HEK293 (cell line): Measurements from ENCODE around the gene NCBP1.

Source experiments
- CTCF ChIA-PET: fragments of 350-600 bp; formaldehyde crosslinking; extraction: SDS; loops from one replicate; lab custom pipeline; 2021; ENCODE audit warnings: antibody characterized with exemption; lab: Yijun Ruan, JAX
- POLR2A ChIA-PET: fragments of 300-600 bp; formaldehyde crosslinking; extraction: SDS; loops from one replicate; lab custom pipeline; 2020; ENCODE audit warnings: antibody characterized with exemption, inconsistent platforms; lab: Yijun Ruan, JAX
- H3K27ac ChIP-seq: fragments of 200-500 bp; sonication (Bioruptor generic); 2 replicates; pipeline ENCODE4 v1.5.1; 2014; ENCODE audit warnings: low read depth, low read length, control low read depth, inconsistent platforms; ENCODE audit errors: extremely low read depth
- H3K36me3 ChIP-seq, 2 experiments: fragments of 200-500 bp in 1 of 2; sonication (Bioruptor generic) in 1 of 2; 1 replicate in 1 of 2; 2 replicates in 1 of 2; pipeline ENCODE4 v1.5.1; 2014 to 2017; ENCODE audit warnings: inconsistent platforms in 2 of 2, low read length in 2 of 2; ENCODE audit not compliant: control insufficient read depth in 2 of 2, insufficient read depth in 1 of 2
- H3K4me1 ChIP-seq: fragments of 200-500 bp; sonication (Bioruptor generic); 2 replicates; pipeline ENCODE4 v1.5.1; 2014; ENCODE audit warnings: mild to moderate bottlenecking, low read length, inconsistent platforms; ENCODE audit not compliant: control insufficient read depth, insufficient read depth
- H3K4me3 ChIP-seq: 2 replicates; pipeline ENCODE4 v1.5.1; 2011; ENCODE audit warnings: low read depth, mild to moderate bottlenecking, control low read depth, low read length, moderate library complexity
- H3K9me3 ChIP-seq: fragments of 200-500 bp; sonication (Bioruptor generic); 2 replicates; pipeline ENCODE4 v1.5.1; 2014; ENCODE audit warnings: low read depth, low read length, inconsistent platforms; ENCODE audit not compliant: control insufficient read depth, insufficient read depth
- PRDM6 ChIP-seq: fragments of 450-650 bp; formaldehyde crosslinking; IDR thresholded peaks from 2 replicates; pipeline ENCODE4 v1.5.1; 2017; ENCODE audit warnings: missing biosample characterization, missing genetic modification characterization
- ZBTB48 ChIP-seq: fragments of 450-650 bp; formaldehyde crosslinking; IDR thresholded peaks from 2 replicates; pipeline ENCODE4 v1.5.1; 2016; ENCODE audit warnings: missing biosample characterization, missing genetic modification characterization
- ZBTB6 ChIP-seq: fragments of 450-650 bp; formaldehyde crosslinking; IDR thresholded peaks from 2 replicates; pipeline ENCODE4 v1.5.1; 2017; ENCODE audit warnings: missing biosample characterization, missing genetic modification characterization
- ZFP37 ChIP-seq: fragments of 450-650 bp; formaldehyde crosslinking; IDR thresholded peaks from 2 replicates; pipeline ENCODE4 v1.5.1; 2016; ENCODE audit warnings: missing biosample characterization, missing genetic modification characterization
- ZIC2 ChIP-seq: fragments of 450-650 bp; formaldehyde crosslinking; IDR thresholded peaks from 2 replicates; pipeline ENCODE4 v1.5.1; 2016; ENCODE audit warnings: missing biosample characterization, missing genetic modification characterization
- ZNF174 ChIP-seq: fragments of 450-650 bp; formaldehyde crosslinking; IDR thresholded peaks from 2 replicates; pipeline ENCODE4 v1.5.0; 2017; ENCODE audit warnings: missing biosample characterization, mild to moderate bottlenecking, missing genetic modification characterization
- ZNF18 ChIP-seq: fragments of 450-650 bp; formaldehyde crosslinking; IDR thresholded peaks from 2 replicates; pipeline ENCODE4 v1.5.1; 2016; ENCODE audit warnings: missing biosample characterization, missing genetic modification characterization
- ZNF354C ChIP-seq: fragments of 450-650 bp; formaldehyde crosslinking; IDR thresholded peaks from 2 replicates; pipeline ENCODE4 v1.5.1; 2016; ENCODE audit warnings: missing biosample characterization, missing genetic modification characterization, low read depth, borderline replicate concordance
- ZNF639 ChIP-seq: fragments of 450-650 bp; formaldehyde crosslinking; IDR thresholded peaks from 2 replicates; pipeline ENCODE4 v1.5.1; 2016; ENCODE audit warnings: missing biosample characterization, missing genetic modification characterization
- ZNF660 ChIP-seq: fragments of 450-650 bp; IDR thresholded peaks from 2 replicates; pipeline ENCODE4 v1.5.1; 2018; ENCODE audit warnings: missing biosample characterization, mild to moderate bottlenecking, missing genetic modification characterization
- ZSCAN18 ChIP-seq: fragments of 450-650 bp; formaldehyde crosslinking; IDR thresholded peaks from 2 replicates; pipeline ENCODE4 v1.5.1; 2016; ENCODE audit warnings: missing biosample characterization, missing genetic modification characterization
- ZSCAN5A ChIP-seq: fragments of 450-650 bp; formaldehyde crosslinking; IDR thresholded peaks from 2 replicates; pipeline ENCODE4 v1.5.1; 2016; ENCODE audit warnings: missing biosample characterization, missing genetic modification characterization
- ZXDB ChIP-seq: fragments of 450-650 bp; formaldehyde crosslinking; IDR thresholded peaks from 2 replicates; pipeline ENCODE4 v1.5.1; 2016; ENCODE audit warnings: missing biosample characterization, missing genetic modification characterization

Gene NCBP1

GRCh38 chr9:97592126-97592525, 41.5 kb upstream of the NCBP1 start:
- TF ChIP-seq PRDM6 (tag by site-specific recombination), result peak; percentile 46
- TF ChIP-seq ZIC2 (tag by site-specific recombination), result peak; percentile 21; the same call in 1 of the 2 replicates
- no peak for TF ChIP-seq ZBTB6 (tag by site-specific recombination)
- no peak for TF ChIP-seq ZSCAN18 (tag by site-specific recombination)
- CTCF ChIA-PET, result interaction anchor here (0.6 to 4.8 kb wide), 4 partner anchors 12 to 124 kb away, joined by 3 to 38 read pairs (median 3); no protein-coding TSS in a partner anchor
- H3K27ac ChIP-seq, result no peak overlapping the region
- H3K36me3 ChIP-seq, result peaks cover 0 to 36% of the 10 kb centered on the region in 2 experiments; a peak in 1 of 3 replicates
- no peaks in the 10 kb centered on the region for H3K4me1 ChIP-seq
- no peak overlapping the region for H3K4me3 ChIP-seq
- POLR2A ChIA-PET, result no interaction called here
- no peaks in the 10 kb centered on the region for H3K9me3 ChIP-seq

- ChIA-PET POLR2A (no interaction called here), CTCF (interaction anchor here (0.7 to 4.8 kb wide), 2 partner anchors 125 to 208 kb away, joined by 3 to 38 read pairs; no protein-coding TSS in a partner anchor)
- Histone ChIP-seq H3K27ac (no peak overlapping the region), H3K36me3 (peaks cover 0 to 36% of the 10 kb centered on the region in 2 experiments; a peak in 1 of 3 replicates), H3K4me1 (no peaks in the 10 kb centered on the region), H3K4me3 (no peak overlapping the region), H3K9me3 (no peaks in the 10 kb centered on the region)
- TF ChIP-seq ZNF18 (tag by site-specific recombination) (no peak), ZBTB48 (tag by site-specific recombination) (0 out of 2 replicates have a peak, but pooled peaks have one; percentile 16)
Measured at GRCh38 chr9:97593960-97594359, 39.7 kb upstream of the NCBP1 start.

- H3K36me3 ChIP-seq, result peaks cover 0 to 39% of the 10 kb centered on the region in 2 experiments; a peak in 1 of 3 replicates
- no peak overlapping the region for H3K27ac ChIP-seq
- H3K4me1 ChIP-seq, result no peaks in the 10 kb centered on the region
- no peak overlapping the region for H3K4me3 ChIP-seq
- no peaks in the 10 kb centered on the region for H3K9me3 ChIP-seq
- CTCF ChIA-PET, result interaction anchor here (1.1 to 5.7 kb wide), 3 partner anchors 18 to 208 kb away, joined by 3 to 102 read pairs (median 38); no protein-coding TSS in a partner anchor
- TF ChIP-seq ZSCAN5A (no peak), ZIC2 (tag by site-specific recombination) (peak; percentile 57)
- TF ChIP-seq, all 188 proteins: peak for 1
- POLR2A ChIA-PET, result no interaction called here
Measured at GRCh38 chr9:97594381-97594921, 39.2 kb upstream of the NCBP1 start.

GRCh38 chr9:97596906-97597305, 36.7 kb upstream of the NCBP1 start:
- ChIA-PET CTCF (interaction anchor here (0.6 to 5.7 kb wide), 5 partner anchors 16 to 209 kb away, joined by 3 to 102 read pairs (median 6); partner anchors contain the start of gene TMOD1), POLR2A (interaction anchor here (0.6 kb wide), 1 partner anchor 19 kb away, joined by 7 read pairs; no protein-coding TSS in a partner anchor)
- no peak overlapping the region for H3K27ac ChIP-seq
- H3K4me3 ChIP-seq, result no peak overlapping the region
- H3K36me3 ChIP-seq, result peaks cover 0 to 57% of the 10 kb centered on the region in 2 experiments; a peak in 1 of 3 replicates
- no peaks in the 10 kb centered on the region for H3K4me1 ChIP-seq
- H3K9me3 ChIP-seq, result no peaks in the 10 kb centered on the region
- TF ChIP-seq ZNF660 (tag by site-specific recombination) (no peak), ZNF174 (tag by site-specific recombination) (no peak), ZFP37 (no peak), ZNF354C (tag by site-specific recombination) (no peak), ZXDB (tag by site-specific recombination) (no peak), ZNF639 (tag by site-specific recombination) (no peak)
